IPS-20b (cell line): ENCODE data around the gene PRODH2.
A peak's percentile ranks its signal among the peaks of the same experiment; 100 is the strongest.

Source experiments
- H3K27ac ChIP-seq: one replicate; pipeline ENCODE4 v1.5.1; 2013; ENCODE audit warnings: low read length
- H3K27me3 ChIP-seq: 2 replicates; pipeline ENCODE4 v1.6.1; 2013; ENCODE audit warnings: mild to moderate bottlenecking, low read length, inconsistent platforms; ENCODE audit not compliant: insufficient read depth
- H3K36me3 ChIP-seq: 2 replicates; pipeline ENCODE4 v1.6.1; 2013; ENCODE audit warnings: low read depth, mild to moderate bottlenecking, inconsistent platforms, low read length, moderate library complexity; ENCODE audit not compliant: insufficient read depth
- H3K4me1 ChIP-seq: 2 replicates; pipeline ENCODE4 v1.6.1; 2013; ENCODE audit warnings: mild to moderate bottlenecking, control low read depth, inconsistent platforms, low read length, moderate library complexity; ENCODE audit not compliant: insufficient read depth
- H3K4me3 ChIP-seq: 2 replicates; pipeline ENCODE4 v1.5.1; 2013; ENCODE audit warnings: mild to moderate bottlenecking, low read length, inconsistent platforms
- H3K9ac ChIP-seq: 2 replicates; pipeline ENCODE4 v1.6.1; 2013; ENCODE audit warnings: low read depth, mild to moderate bottlenecking, inconsistent platforms, low read length, moderate library complexity
- H3K9me3 ChIP-seq: 2 replicates; pipeline ENCODE4 v1.6.1; 2013; ENCODE audit warnings: mild to moderate bottlenecking, low read depth, low read length, inconsistent platforms; ENCODE audit not compliant: insufficient read depth

Gene PRODH2

GRCh38 chr19:35851213-35852028 is 38.8 kb upstream of the PRODH2 start:
- Histone ChIP-seq H3K9ac (no peak overlapping the region; the same call in 1 of the 2 replicates), H3K4me3 (peak overlapping the region; percentile 36; the same call in 1 of the 2 replicates), H3K36me3 (no peaks in the 10 kb centered on the region), H3K27me3 (peaks cover 79% of the 10 kb centered on the region), H3K27ac (no peak overlapping the region), H3K4me1 (peaks cover 3% of the 10 kb centered on the region; the same call in 1 of the 2 replicates), H3K9me3 (no peaks in the 10 kb centered on the region)

- no peaks in the 10 kb centered on the region for H3K36me3 ChIP-seq
- H3K4me3 ChIP-seq: no peak overlapping the region
- H3K9ac ChIP-seq: no peak overlapping the region
- H3K4me1 ChIP-seq: peaks cover 3% of the 10 kb centered on the region; the same call in 1 of the 2 replicates
- peaks cover 82% of the 10 kb centered on the region for H3K27me3 ChIP-seq
- no peak overlapping the region for H3K27ac ChIP-seq
- no peaks in the 10 kb centered on the region for H3K9me3 ChIP-seq
These were observed 36.4 kb upstream of the PRODH2 start for GRCh38 chr19:35848919-35849505.

GRCh38 chr19:35848486-35848885 is 35.8 kb upstream of the PRODH2 start:
- Histone ChIP-seq H3K4me3 (no peak overlapping the region), H3K4me1 (peaks cover 3% of the 10 kb centered on the region; the same call in 1 of the 2 replicates), H3K36me3 (no peaks in the 10 kb centered on the region), H3K27ac (no peak overlapping the region), H3K9me3 (no peaks in the 10 kb centered on the region), H3K27me3 (peaks cover 87% of the 10 kb centered on the region), H3K9ac (no peak overlapping the region)

GRCh38 chr19:35847911-35848310 is 35.3 kb upstream of the PRODH2 start:
- Histone ChIP-seq H3K36me3 (no peaks in the 10 kb centered on the region), H3K4me1 (peaks cover 3% of the 10 kb centered on the region; the same call in 1 of the 2 replicates), H3K27me3 (peaks cover 90% of the 10 kb centered on the region)

GRCh38 chr19:35846038-35846668 is 33.5 kb upstream of the PRODH2 start:
- Histone ChIP-seq H3K27me3 (peaks cover 90% of the 10 kb centered on the region), H3K27ac (no peak overlapping the region), H3K36me3 (no peaks in the 10 kb centered on the region), H3K4me3 (peak overlapping the region; percentile 64), H3K9ac (no peak overlapping the region), H3K9me3 (no peaks in the 10 kb centered on the region), H3K4me1 (peaks cover 3% of the 10 kb centered on the region; the same call in 1 of the 2 replicates)

More at GRCh38 chr19:35847911-35848310, 35.3 kb upstream of the PRODH2 start:
- no peak overlapping the region for H3K27ac ChIP-seq
- H3K9me3 ChIP-seq: no peaks in the 10 kb centered on the region
- no peak overlapping the region for H3K4me3 ChIP-seq
- no peak overlapping the region for H3K9ac ChIP-seq

- Histone ChIP-seq H3K27ac (no peak overlapping the region), H3K9me3 (no peaks in the 10 kb centered on the region), H3K4me1 (peaks cover 3% of the 10 kb centered on the region; the same call in 1 of the 2 replicates), H3K4me3 (peak overlapping the region; percentile 64; the same call in 1 of the 2 replicates), H3K36me3 (no peaks in the 10 kb centered on the region), H3K9ac (no peak overlapping the region), H3K27me3 (peaks cover 83% of the 10 kb centered on the region)
These were observed 32.8 kb upstream of the PRODH2 start for GRCh38 chr19:35845215-35846037.

GRCh38 chr19:35844482-35845214 is 32.0 kb upstream of the PRODH2 start:
- peaks cover 3% of the 10 kb centered on the region; the same call in 1 of the 2 replicates for H3K4me1 ChIP-seq
- H3K27ac ChIP-seq: no peak overlapping the region
- no peaks in the 10 kb centered on the region for H3K9me3 ChIP-seq
- H3K4me3 ChIP-seq: peak overlapping the region; percentile 64; the same call in 1 of the 2 replicates
- peaks cover 75% of the 10 kb centered on the region for H3K27me3 ChIP-seq
- no peaks in the 10 kb centered on the region for H3K36me3 ChIP-seq
- H3K9ac ChIP-seq: no peak overlapping the region

- peaks cover 72% of the 10 kb centered on the region for H3K27me3 ChIP-seq
- H3K9ac ChIP-seq: no peak overlapping the region
- no peaks in the 10 kb centered on the region for H3K9me3 ChIP-seq
- no peak overlapping the region for H3K27ac ChIP-seq
- peak overlapping the region; percentile 48; the same call in 1 of the 2 replicates for H3K4me3 ChIP-seq
- H3K4me1 ChIP-seq: peaks cover 3% of the 10 kb centered on the region; the same call in 1 of the 2 replicates
- no peaks in the 10 kb centered on the region for H3K36me3 ChIP-seq
These were observed 31.2 kb upstream of the PRODH2 start for GRCh38 chr19:35843676-35844481.

- Histone ChIP-seq H3K36me3 (no peaks in the 10 kb centered on the region), H3K4me3 (no peak overlapping the region), H3K9ac (no peak overlapping the region), H3K27ac (no peak overlapping the region), H3K9me3 (no peaks in the 10 kb centered on the region), H3K27me3 (peaks cover 67% of the 10 kb centered on the region), H3K4me1 (peaks cover 3% of the 10 kb centered on the region; the same call in 1 of the 2 replicates)
These were observed 30.1 kb upstream of the PRODH2 start for GRCh38 chr19:35842666-35843272.
